MM.1S (cell line): ENCODE results near the gene SP3.

Experiments
- DNase-seq: peaks from one replicate; pipeline ENCODE4 v3.0.0-alpha.2; 2015
- H2AFZ ChIP-seq: fragments of 300-600 bp; sonication (generic); 2 replicates; pipeline ENCODE4 v1.6.0; 2016; ENCODE audit warnings: antibody characterized with exemption, low read length
- H3F3A ChIP-seq: fragments of 300-600 bp; sonication (generic); 2 replicates; pipeline ENCODE4 v1.6.1; 2016; ENCODE audit warnings: mild to moderate bottlenecking, antibody characterized with exemption, low read length, moderate library complexity, mixed read lengths; ENCODE audit not compliant: insufficient read depth
- H3K27ac ChIP-seq: fragments of 300-600 bp; sonication (generic); 2 replicates; pipeline ENCODE4 v1.5.1; 2016; ENCODE audit warnings: mild to moderate bottlenecking, low read length
- H3K27me3 ChIP-seq: fragments of 300-600 bp; sonication (generic); replicated peaks from 2 replicates; pipeline ENCODE4 v1.6.0; 2016; ENCODE audit warnings: low read length; ENCODE audit not compliant: insufficient read depth
- H3K36me3 ChIP-seq: fragments of 300-600 bp; sonication (generic); replicated peaks from 2 replicates; pipeline ENCODE4 v1.6.1; 2016; ENCODE audit warnings: mild to moderate bottlenecking, low read length, mixed read lengths; ENCODE audit not compliant: insufficient read depth
- H3K4me1 ChIP-seq: fragments of 300-600 bp; sonication (generic); 2 replicates; pipeline ENCODE4 v1.6.1; 2016; ENCODE audit warnings: low read length, mixed read lengths
- H3K4me2 ChIP-seq: fragments of 300-600 bp; sonication (generic); 2 replicates; pipeline ENCODE4 v1.6.0; 2016; ENCODE audit warnings: low read depth, low read length
- H3K4me3 ChIP-seq: fragments of 300-600 bp; sonication (generic); 2 replicates; pipeline ENCODE4 v1.5.1; 2016; ENCODE audit warnings: low read length, mixed read lengths
- H3K79me2 ChIP-seq: fragments of 300-600 bp; sonication (generic); 2 replicates; pipeline ENCODE4 v1.6.1; 2016; ENCODE audit warnings: mixed run types, low read length, mixed read lengths
- H3K9ac ChIP-seq: fragments of 300-600 bp; sonication (generic); 2 replicates; pipeline ENCODE4 v1.6.1; 2016; ENCODE audit warnings: low read length, mixed read lengths
- H3K9me2 ChIP-seq: fragments of 300-600 bp; sonication (generic); replicated peaks from 2 replicates; pipeline ENCODE4 v1.6.1; 2016; ENCODE audit warnings: mild to moderate bottlenecking, low read length, mixed read lengths; ENCODE audit not compliant: insufficient read depth
- H3K9me3 ChIP-seq: fragments of 300-600 bp; sonication (generic); replicated peaks from 2 replicates; pipeline ENCODE4 v1.6.1; 2016; ENCODE audit warnings: mild to moderate bottlenecking, low read length, mixed read lengths; ENCODE audit not compliant: insufficient read depth
- H4K20me1 ChIP-seq: fragments of 300-600 bp; sonication (generic); 2 replicates; pipeline ENCODE4 v1.6.1; 2016; ENCODE audit warnings: mild to moderate bottlenecking, low read length, moderate library complexity, mixed read lengths; ENCODE audit not compliant: insufficient read depth
- EZH2 ChIP-seq: fragments of 300-600 bp; sonication (generic); optimal IDR thresholded peaks from 2 replicates; pipeline ENCODE3; 2017; ENCODE audit warnings: low read depth, mild to moderate bottlenecking, antibody characterized with exemption, low read length, mixed read lengths
- EZH2phosphoT487 ChIP-seq: fragments of 300-600 bp; sonication (generic); IDR thresholded peaks from 2 replicates; pipeline ENCODE4 v1.6.1; 2018; ENCODE audit warnings: antibody characterized with exemption, low read length
- TF ChIP-seq, protein P1 (sequence below): fragments of 300-600 bp; sonication (generic); IDR thresholded peaks from 2 replicates; pipeline ENCODE4 v1.5.1; 2016; ENCODE audit warnings: antibody characterized with exemption, low read length, mixed read lengths

Gene SP3

GRCh38 chr2:173903601-173904394 lies 61.4 kb downstream of the SP3 start:
- Histone ChIP-seq H3K9me3 (no peaks in the 10 kb centered on the region), H3K79me2 (no peaks in the 10 kb centered on the region), H4K20me1 (no peaks in the 10 kb centered on the region), H2AFZ (no peak overlapping the region), H3K9ac (no peak overlapping the region), H3K4me2 (no peak overlapping the region), H3K36me3 (peaks cover 8% of the 10 kb centered on the region; the same call in 1 of the 2 replicates), H3K27ac (no peak overlapping the region), H3K9me2 (no peaks in the 10 kb centered on the region), H3F3A (peaks cover 3% of the 10 kb centered on the region; the same call in 1 of the 2 replicates), H3K27me3 (no peaks in the 10 kb centered on the region), H3K4me3 (no peak overlapping the region), H3K4me1 (peaks cover 5% of the 10 kb centered on the region)
- TF ChIP-seq, protein P1, sequence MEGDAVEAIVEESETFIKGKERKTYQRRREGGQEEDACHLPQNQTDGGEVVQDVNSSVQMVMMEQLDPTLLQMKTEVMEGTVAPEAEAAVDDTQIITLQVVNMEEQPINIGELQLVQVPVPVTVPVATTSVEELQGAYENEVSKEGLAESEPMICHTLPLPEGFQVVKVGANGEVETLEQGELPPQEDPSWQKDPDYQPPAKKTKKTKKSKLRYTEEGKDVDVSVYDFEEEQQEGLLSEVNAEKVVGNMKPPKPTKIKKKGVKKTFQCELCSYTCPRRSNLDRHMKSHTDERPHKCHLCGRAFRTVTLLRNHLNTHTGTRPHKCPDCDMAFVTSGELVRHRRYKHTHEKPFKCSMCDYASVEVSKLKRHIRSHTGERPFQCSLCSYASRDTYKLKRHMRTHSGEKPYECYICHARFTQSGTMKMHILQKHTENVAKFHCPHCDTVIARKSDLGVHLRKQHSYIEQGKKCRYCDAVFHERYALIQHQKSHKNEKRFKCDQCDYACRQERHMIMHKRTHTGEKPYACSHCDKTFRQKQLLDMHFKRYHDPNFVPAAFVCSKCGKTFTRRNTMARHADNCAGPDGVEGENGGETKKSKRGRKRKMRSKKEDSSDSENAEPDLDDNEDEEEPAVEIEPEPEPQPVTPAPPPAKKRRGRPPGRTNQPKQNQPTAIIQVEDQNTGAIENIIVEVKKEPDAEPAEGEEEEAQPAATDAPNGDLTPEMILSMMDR, result no peak
- TF ChIP-seq EZH2phosphoT487 (no peak), EZH2 (no peak)
- no peak for DNase-seq

DNA sequence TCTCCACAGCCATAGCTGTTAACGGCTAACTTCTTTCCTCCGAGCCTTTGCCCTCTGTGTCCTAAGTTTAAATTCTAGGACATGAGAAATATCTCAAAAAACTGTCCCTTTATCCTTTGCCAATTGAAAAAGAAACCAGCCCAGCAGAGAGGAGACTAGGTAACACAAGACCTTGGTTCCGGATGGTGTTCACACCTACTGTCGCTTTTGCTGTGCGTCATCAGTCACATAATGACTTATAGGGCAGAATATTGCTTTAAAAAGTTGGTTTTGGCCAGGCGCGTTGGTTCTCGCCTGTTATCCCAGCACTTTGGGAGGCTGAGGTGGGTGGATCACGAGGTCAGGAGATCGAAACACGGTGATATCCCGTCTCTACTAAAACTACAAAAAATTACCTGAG lies 66.2 kb downstream of the SP3 start:
- H4K20me1 ChIP-seq, result no peaks in the 10 kb centered on the region
- no peak overlapping the region for H2AFZ ChIP-seq
- no peaks in the 10 kb centered on the region for H3K27me3 ChIP-seq
- H3K9ac ChIP-seq, result no peak overlapping the region
- H3K4me2 ChIP-seq, result 0 out of 2 replicates have a peak overlapping the region, but pooled peaks have one; percentile 2
- no peaks in the 10 kb centered on the region for H3K9me3 ChIP-seq
- TF ChIP-seq, protein P1, result no peak
- TF ChIP-seq EZH2 (no peak), EZH2phosphoT487 (no peak)
- H3F3A ChIP-seq, result peaks cover 8% of the 10 kb centered on the region; the same call in 1 of the 2 replicates
- H3K27ac ChIP-seq, result peak overlapping the region; percentile 31; the same call in 1 of the 2 replicates
- no peaks in the 10 kb centered on the region for H3K9me2 ChIP-seq
- H3K4me3 ChIP-seq, result no peak overlapping the region
- no peak for DNase-seq
- H3K79me2 ChIP-seq, result no peaks in the 10 kb centered on the region
- H3K4me1 ChIP-seq, result peaks cover 9% of the 10 kb centered on the region
- no peaks in the 10 kb centered on the region for H3K36me3 ChIP-seq

DNA sequence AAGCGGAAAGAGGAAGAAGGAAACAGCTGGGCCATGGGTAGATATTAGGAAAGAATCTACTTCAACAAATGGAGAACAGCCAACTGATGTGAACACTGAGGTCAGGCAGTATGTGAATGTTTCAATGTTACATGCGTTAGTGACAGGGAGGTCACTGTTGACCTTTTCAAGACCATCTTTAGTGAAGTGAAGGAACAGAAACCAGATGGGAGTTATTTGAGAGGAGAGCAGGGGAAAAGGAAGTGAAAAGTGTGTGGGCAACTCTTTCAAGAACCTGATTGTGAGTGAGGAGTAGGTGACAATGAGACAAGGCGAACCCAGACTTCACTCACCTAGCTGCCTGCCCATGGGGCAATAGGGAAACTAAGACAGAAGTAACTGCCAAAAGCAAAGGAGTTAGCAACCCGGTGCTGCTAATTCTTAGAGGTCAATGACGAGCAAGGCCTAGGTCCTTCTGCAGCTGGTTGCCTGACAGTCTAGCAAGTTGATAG lies 67.0 kb downstream of the SP3 start:
- H3K4me2 ChIP-seq, result no peak overlapping the region

More for the DNA sequence above, 67.0 kb downstream of the SP3 start:
- no peak for TF ChIP-seq EZH2
- H3K9me2 ChIP-seq, result no peaks in the 10 kb centered on the region
- H2AFZ ChIP-seq, result no peak overlapping the region
- H3F3A ChIP-seq, result peaks cover 8% of the 10 kb centered on the region; the same call in 1 of the 2 replicates
- no peaks in the 10 kb centered on the region for H3K27me3 ChIP-seq
- peak overlapping the region; percentile 31; the same call in 1 of the 2 replicates for H3K27ac ChIP-seq
- H3K4me3 ChIP-seq, result no peak overlapping the region
- H3K79me2 ChIP-seq, result no peaks in the 10 kb centered on the region
- H3K9me3 ChIP-seq, result no peaks in the 10 kb centered on the region
- H4K20me1 ChIP-seq, result no peaks in the 10 kb centered on the region
- no peak overlapping the region for H3K9ac ChIP-seq
- H3K4me1 ChIP-seq, result peaks cover 9% of the 10 kb centered on the region
- H3K36me3 ChIP-seq, result no peaks in the 10 kb centered on the region
- peak; percentile 42 for DNase-seq
